ENCODE results near the gene ZNF398.
"Not testable (repeated sequence)": the region's sequence is repeated elsewhere in the genome, so short reads cannot be mapped to it uniquely, and the experiment has no call there.

The ZNF398 gene, protein sequence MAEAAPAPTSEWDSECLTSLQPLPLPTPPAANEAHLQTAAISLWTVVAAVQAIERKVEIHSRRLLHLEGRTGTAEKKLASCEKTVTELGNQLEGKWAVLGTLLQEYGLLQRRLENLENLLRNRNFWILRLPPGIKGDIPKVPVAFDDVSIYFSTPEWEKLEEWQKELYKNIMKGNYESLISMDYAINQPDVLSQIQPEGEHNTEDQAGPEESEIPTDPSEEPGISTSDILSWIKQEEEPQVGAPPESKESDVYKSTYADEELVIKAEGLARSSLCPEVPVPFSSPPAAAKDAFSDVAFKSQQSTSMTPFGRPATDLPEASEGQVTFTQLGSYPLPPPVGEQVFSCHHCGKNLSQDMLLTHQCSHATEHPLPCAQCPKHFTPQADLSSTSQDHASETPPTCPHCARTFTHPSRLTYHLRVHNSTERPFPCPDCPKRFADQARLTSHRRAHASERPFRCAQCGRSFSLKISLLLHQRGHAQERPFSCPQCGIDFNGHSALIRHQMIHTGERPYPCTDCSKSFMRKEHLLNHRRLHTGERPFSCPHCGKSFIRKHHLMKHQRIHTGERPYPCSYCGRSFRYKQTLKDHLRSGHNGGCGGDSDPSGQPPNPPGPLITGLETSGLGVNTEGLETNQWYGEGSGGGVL

DNA sequence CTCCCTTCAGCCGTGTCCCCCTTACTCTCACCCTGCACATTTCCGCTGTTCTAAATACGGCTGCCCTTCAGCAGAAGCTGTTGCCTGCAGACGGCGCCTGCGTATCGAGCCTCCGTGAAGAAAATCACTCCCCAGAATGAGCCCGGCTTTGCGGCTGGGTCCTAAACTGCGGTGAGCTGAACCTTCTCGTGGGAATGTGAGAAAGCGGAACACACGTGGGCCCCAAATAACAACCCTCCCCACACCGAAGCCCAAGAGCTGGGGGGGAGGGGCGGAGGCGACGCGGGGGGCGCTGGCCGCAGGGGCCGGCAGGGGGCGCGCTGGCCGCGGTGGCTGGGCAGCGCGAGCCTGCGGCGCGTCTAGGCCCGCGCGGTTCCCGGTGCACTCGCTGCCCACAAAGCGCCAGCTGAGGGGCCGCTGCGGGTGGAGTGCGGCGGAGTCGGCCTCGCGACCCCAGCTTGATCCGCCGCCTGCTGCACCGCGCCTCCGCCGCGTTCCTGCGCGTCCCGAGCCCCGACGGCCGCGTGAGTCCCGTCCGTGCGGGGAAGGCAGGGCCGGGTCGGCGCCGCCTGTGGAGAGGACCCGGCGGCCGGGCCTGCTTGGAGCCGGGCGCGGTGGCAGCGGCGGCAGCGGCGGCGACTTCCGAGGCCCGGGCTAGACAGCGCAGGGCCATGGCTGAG, at the start of gene ZNF398:
ZNF398 (plus strand) TSS at position 382 of the 680 bp plus-strand sequence; CDS start at position 672, 290 bp downstream.
- DNase-seq (ENCODE audit: low spot score): peak; percentile 75

DNA sequence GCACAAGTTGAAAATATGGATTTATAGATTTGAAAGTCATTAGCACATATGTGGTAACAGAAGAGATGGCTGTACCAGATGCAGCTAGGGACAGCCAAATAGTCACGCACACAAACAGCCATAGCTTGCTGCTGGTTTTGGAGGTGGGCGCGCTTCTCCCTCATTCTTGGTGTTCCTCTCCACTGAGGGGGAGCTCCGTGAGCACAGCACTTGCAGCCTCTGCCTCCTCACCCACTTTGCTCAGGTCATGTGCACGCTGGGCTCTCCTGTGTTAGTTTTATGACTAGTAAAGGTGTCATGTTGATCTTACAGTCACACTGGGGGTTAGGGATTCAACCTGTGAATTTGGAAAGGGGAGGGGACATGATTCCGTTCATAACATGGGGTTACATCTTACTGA, 48.2 kb upstream of the ZNF398 start:
- no peak for DNase-seq (ENCODE audit: low spot score)

DNA sequence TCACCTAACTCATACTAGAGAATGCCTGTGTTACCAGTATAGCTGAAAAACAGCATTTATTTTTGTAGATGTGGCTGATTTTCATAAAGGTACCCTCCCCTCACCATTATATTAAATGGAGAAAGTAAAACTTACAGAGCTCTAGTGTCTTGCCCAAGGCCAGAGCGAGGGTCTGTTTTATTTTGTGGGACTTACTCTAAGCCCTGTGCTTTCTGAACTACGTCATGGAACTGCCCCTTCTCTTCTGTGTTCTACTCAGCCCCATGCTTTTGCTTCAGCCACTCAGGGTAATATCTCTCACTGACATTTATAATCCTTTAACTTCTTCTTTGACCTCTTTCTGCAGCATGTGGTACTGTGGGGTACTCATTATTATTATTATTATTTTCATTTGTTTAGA, 46.4 kb upstream of the ZNF398 start:
- DNase-seq (ENCODE audit: low spot score): no peak

DNA sequence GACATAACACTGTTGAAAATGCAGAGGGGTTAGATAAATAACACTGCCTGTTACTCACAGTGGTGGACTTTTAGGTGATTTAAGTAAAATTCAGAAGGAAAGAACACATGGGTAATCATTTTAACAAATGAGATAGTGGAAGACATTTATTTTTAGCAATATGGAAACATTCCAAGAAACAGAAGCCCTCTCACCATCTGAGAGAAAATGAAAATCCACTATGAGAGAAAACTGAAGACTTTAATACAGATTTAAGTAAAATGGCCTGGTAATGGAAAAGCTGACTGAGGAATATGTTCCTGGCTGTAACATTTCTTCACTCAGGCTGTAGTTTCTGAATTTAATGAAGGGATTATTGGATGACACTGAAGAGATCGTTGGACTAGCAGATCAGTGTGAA, 44.6 kb upstream of the ZNF398 start:
- no peak for DNase-seq (ENCODE audit: low spot score)

DNA sequence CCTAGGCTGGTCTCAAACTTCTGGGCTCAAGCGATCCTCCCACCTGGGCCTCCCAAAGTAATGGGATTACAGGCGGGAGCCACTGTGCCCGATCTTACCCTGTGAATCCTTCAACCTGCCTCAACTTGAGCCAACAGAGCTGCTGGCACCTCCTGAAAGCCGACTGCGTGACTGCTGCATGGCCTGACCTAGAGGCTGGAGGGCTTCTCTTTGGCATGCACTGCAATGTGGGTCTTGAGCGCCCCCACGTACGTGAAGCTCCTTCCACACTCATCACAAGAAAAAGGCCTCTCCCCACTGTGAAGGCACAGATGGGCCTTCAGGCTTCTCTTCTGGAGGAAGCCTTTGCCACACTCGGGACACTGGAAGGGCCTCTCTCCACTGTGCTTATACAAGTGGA, 43.8 kb upstream of the ZNF398 start:
- no peak for DNase-seq (ENCODE audit: low spot score)

DNA sequence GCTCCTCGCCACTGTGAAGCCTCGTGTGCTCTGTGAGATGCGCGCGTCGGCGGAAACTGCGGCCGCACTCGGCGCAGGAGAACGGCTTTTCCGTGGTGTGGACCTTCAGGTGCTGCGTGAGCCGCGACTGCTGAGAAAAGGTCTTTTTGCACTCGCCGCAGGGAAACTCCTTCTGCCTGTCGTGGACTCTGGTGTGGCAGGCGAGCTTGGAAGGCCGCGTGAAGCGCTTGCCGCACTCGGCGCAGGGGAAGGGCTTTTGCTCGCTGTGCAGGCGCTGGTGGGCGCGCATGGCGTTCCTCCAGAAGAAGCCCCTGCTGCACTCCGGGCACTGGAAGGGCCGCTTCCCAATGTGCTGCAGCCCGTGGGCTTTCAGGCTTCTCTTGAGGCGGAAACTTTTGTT, 43.0 kb upstream of the ZNF398 start:
- DNase-seq (ENCODE audit: low spot score): no peak

DNA sequence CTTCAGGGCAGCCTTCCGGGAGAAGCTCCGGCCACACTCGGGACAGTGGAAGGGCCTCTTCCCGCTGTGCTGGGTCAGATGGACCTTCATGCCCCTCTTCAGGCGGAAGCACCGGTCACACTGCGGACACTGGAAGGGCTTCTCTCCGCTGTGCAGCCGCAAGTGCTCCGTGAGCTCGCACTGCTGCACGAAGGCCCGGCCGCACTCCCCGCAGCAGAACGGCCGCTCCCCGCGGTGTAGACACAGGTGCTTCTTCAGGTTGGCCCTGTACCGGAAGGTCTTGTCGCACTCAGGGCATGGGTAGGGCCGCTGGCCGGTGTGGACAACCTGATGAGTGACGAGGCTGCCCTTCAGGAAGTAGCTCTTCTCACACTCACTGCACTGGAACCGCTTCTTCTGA, 42.5 kb upstream of the ZNF398 start:
- no peak for DNase-seq (ENCODE audit: low spot score)

DNA sequence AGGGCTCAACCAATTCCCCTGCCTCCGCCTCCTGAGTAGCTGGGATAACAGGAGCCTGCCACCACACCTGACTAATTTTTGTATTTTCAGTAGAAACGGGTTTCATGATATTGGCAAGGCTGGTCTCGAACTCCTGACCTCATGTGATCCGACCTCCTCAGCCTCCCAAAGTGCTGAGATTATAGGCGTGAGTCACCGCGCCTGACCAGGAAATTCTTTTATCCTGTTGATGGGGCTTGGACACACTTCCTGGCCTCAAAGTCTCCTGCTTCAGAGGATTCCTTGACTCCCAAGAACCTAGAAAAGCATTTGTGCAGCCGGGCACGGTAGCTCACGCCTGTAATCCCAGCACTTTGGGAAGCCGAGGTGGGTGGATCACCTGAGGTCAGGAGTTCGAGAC, 37.3 kb upstream of the ZNF398 start:
- DNase-seq (ENCODE audit: low spot score): no peak

DNA sequence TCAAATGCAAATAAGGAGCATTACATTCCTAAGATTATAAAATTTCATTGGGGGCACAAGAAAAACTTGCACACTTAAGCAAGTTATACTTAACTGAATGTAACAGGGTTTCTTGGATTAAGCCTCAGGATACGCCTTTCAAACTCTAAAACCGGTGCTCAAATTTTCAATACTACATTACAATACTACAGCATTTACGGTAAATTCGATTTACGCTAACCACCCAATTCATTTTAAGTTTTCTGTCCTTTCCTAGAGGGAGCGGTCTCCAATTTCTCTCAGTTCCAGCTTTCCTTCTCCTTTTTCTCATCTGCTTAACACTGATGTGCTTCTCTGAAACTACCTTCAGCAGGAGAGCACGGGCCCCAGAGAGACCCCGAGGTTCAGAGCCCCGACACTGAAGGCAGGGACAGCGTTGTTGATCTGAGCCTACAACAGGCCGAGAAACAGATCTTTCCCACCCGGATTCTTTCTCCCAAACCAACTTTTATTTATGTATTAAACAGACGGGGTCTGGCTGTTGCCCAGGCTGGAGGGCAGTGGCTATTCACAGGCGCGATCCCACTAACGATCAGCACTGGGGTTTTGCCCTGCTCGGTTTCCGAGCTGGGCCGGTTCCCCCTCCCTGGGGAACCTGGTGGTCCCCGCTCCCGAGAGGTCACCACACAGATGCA, 21.9 kb upstream of the ZNF398 start:
- DNase-seq (ENCODE audit: low spot score): no peak

DNA sequence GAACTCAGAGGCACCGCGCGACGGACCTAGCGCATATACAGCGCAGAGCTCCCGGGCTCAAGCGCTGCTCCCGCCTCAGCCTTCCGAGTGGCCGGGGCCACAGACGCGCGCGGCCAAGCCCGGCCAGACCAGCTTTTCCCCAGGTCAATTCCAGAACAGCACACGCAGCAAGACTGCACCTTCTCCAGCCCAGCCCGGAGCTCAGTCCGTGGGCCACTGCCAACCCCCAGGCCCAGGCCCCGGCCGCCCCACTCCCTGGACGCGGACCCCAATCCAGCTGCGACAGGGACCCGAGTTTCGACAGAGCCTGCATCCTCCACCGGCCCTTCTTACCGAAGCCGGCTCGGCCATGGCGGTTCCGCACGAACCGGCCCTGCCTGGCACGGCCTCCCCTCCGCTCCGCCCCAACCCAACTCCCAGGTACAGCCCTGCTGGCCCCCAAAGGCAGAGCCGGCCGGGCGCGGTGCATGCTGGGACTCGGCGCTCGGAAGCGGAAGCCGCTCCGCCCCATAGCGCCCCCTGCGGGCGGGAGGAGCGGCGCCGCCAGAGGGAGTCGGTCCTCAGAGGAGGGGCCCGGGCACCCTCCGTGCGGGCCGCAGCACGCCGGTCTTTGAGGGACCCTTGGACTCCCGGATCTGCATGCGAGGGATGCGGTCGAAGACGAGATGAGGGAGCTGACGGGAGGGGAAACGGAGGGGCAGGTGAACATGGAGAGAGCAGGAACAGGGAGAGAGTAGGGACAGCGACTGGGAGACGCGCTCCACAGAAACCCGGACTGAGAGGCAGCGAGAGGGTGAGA, 21.2 kb upstream of the ZNF398 start, which contains the start of gene ZNF425:
ZNF425 (minus strand) TSS at position 462 of the 799 bp plus-strand sequence; CDS start at position 351, 111 bp downstream.
- peak; percentile 88 for DNase-seq (ENCODE audit: low spot score)

DNA sequence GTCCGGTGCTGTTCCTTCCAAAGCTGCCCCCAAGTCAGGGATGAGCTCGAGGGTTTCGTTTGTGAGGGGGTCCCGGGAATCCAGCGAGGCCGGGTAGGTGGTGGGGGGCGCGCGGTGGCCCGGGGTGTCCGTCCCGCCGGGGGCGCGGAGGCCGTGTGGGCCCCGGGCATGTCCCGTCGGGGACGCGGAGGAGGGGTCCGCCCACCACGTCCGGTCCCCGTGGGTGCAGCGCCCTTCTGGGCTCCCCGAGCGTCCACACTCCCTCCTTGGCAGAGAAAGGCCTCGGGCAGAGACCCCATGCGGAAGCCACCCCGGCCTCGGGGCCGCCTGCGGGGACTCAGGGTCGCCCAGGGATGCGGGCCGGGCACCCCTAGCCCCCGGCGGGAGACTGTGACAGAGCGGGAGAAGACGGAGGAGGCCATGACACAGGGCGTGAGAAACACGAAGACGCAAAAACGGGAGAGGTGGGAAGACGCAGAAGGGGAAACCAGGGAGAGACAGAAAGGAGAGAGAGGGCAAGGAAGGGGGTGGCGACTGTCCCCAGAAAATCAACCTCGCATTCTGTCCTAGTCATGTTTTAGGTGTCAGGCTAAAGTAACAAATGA, 20.5 kb upstream of the ZNF398 start:
- peak; percentile 49 for DNase-seq (ENCODE audit: low spot score)

DNA sequence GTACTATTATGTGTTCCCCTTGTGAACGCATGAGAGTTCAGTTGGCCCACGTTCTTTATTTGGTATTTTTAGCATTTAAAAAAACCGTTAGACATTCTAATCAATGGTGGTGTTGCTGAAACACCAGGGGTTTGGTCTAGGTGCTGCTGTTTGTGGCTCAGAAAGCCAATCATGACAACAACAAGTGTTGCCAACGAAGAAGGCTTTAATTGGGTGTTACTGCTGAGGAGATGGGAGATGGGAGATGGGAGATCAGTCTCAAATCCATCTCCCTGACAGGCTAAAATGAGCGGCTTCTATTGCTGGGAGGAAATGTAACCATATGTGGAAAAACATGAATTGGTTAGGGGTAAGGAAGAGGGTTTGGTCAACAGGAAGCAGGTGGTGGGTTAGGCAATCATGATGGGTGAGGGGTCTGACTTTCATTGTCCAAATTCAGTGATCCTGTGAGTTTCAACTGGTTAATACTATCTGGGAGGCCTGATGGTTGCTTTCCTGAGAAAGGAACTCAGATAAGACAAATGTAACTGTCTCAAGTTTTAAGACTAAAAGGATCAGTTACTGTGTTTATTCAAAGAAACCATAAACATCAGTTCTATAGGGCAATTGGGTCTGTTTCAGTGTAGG, 16.6 kb upstream of the ZNF398 start:
- no peak for DNase-seq (ENCODE audit: low spot score)

DNA sequence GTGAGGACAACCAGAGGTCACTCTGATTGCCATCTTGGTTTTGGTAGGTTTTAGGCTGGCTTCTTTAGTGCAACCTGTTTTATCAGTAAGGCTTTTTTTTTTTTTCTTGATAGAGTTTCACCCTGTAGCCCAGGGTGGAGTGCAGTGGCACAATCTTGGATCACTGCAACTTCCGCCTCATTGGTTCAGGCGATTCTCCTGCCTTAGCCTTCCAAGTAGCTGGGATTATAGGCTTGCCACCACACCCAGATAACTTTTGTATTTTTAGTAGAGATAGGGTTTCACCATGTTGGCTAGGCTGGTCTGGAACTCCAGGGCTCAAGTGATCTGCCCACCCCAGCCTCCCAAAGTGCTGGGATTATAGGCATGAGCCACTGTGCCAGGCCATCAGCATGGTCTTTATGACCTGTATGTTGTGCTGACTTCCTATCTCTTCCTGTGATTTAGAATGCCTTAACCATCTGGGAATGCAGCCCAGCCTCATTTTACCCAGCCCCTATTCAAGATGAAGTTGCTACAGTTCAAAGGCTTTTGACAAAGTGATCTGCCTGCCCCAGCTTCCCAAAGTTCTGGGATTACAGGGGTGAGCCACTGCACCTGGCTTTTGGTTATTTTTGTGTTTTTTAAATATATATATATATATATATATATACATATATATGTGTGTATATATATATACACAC, 14.1 kb upstream of the ZNF398 start:
- DNase-seq (ENCODE audit: low spot score): no peak

DNA sequence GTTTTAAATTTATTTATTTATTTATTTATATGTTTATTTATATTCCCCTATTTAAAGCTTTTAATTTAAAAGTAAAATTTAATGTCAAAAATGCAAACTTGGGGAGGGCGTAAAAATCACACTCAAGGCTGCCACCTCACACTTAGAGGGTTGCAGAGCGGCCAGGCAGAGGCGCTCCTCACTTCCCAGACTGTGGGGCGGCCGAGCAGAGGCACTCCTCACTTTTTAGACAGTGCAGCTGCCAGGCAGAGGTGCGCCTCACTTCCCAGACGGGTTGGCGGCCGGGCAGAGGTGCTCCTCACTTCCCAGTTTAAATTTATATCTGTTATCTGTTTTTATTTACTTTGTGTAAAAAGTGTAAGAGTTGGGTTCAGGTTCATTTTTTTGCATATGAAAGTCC, 11.1 kb upstream of the ZNF398 start:
- DNase-seq (ENCODE audit: low spot score): no peak

DNA sequence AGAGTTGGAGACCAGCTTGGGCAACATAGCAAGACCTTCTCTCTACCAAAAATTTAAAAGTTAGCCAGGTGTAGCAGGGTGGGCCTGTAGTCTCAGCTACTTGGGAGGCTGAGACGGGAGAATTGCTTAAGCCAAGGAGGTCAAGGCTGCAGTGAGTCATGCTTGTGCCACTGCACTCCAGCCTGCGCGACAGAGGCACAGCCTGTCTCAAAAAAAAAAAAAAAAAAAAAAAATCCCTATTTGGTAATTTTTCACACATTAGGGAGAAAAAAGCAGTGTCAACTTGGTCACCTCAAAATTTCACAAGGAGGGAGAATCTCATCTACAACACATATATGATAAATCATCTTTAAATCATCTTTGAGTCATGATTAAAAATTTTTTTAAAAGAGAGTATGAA, 6.4 kb upstream of the ZNF398 start:
- no peak for DNase-seq (ENCODE audit: low spot score)

DNA sequence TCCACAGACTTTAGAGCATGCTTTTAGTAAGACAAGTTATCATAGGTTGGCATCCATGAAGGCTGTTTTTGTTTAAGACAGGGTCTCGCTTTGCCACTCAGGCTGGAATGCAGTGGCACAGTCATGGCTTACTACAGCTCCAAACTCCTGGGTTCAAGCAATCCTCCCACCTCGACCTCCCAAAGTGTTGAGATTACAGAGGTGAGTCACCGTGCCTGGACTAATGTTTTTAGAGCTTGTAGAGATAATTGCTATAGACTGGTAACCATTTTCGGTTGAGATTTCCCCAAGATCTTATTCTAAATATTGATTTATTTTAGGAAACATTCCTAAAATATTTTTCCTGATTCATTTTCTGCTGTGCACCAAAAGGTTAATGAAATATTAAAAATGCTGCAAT, 5.4 kb upstream of the ZNF398 start:
- no peak for DNase-seq (ENCODE audit: low spot score)

DNA sequence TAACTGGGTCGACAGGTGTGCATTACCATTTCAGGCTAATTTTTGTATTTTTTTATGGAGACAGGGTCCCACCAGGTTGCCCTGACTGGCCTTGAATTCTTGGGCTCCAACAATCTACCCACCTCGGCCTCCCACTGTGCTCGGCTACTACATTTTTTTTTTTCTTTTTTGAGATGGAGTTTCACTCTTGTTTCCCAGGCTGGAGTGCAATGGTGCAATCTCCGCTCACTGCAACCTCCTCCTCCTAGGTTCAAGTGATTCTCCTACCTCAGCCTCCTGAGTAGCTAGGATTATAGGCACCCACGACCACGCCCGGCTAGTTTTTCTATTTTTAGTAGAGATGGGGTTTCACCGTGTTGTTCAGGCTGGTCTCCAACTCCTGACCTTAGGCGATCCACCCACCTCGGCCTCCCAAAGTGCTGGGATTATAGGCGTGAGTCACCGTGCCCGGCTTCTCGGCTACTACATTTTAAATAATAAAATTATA, 2.8 kb upstream of the ZNF398 start:
- not testable (repeated sequence) for DNase-seq (ENCODE audit: low spot score)

DNA sequence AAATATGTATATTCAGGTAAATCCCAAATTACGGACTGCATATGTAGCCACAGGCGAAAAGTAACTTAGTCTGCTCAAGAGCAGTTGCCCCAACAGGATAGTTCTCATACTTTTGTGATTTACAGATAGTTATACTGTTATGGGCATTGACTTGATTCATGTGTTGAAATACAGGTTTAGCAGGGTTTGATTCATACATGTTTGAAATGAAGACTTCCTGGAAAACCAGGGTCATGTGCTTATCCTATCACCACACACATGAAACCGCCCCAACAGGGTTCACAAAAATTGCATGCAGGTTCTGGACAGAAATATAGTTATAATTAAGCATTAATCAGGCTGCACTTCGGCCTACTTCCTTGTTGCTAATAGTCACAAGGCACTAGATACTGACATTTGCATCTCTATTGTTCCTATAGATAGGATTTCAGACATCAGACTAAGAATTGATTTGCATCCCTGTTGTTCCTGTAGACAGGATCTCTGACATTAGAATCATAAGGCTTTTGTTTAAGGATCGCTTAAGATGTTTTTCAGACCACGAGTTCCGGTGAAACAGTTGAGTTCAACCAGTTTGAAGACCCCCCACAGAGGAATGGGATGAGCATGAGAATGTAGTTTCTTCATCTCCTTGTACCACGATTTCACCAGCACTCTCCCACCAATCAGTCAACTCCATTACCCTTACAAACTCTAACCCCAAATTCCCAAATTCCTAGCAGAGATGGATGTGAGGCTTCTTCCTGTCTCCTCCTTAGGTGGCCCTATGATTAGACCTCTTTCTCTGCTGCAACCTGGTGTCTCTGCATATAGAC, 2.0 kb upstream of the ZNF398 start:
- DNase-seq (ENCODE audit: low spot score): no peak

All from globus pallidus (tissue), 1 donor.